ENCODE measurements around the gene CCDC47.
"Not testable (repeated sequence)": the region's sequence is repeated elsewhere in the genome, so short reads cannot be mapped to it uniquely, and the experiment has no call there.

CCDC47 gene, protein sequence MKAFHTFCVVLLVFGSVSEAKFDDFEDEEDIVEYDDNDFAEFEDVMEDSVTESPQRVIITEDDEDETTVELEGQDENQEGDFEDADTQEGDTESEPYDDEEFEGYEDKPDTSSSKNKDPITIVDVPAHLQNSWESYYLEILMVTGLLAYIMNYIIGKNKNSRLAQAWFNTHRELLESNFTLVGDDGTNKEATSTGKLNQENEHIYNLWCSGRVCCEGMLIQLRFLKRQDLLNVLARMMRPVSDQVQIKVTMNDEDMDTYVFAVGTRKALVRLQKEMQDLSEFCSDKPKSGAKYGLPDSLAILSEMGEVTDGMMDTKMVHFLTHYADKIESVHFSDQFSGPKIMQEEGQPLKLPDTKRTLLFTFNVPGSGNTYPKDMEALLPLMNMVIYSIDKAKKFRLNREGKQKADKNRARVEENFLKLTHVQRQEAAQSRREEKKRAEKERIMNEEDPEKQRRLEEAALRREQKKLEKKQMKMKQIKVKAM

DNA sequence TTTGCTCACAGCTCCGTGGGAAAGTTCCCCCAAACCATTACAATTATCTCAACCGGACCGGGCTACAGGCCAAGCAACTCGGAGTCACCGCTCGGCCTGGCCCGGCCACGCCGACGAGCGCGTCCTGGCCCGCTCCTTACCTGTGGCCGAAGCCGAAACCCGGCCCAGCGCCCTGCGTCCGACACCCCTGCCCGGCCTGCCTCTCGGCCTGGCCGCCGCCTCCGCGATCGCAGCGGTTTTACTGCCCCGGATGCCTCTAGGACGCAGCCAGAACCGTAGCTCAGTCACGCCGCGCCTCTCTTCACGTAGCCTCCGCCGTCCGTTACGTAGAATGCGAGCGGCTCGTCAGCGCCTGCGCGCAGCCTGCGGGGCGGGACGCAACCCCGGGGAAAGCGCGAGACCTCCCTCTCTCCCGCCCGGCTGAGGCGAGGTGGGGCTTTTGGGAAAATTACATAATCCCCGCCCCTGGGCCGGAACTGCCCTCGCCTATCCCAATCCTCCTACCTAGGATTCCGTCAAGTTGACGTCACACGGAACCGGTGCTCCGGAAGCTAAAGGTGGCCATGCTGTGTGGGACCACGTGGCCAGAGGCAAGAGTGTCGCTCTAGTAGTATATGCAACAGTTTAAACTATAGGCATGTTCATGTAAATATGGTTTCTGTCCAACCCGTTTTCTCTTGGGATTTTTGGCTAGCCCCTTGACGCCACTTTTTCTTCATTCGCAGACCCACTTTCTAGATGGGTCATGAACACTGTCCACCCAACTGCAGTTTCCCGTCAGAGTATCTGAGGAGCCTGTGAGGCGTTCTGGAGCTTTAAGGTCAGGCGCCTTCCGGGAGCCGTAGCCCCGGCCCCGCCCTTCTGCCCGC, at the start of gene CCDC47:
CCDC47 (minus strand) TSS at position 326 of the 869 bp plus-strand sequence. CDS start 7,422 bp downstream, outside the sequence.
- DNase-seq, result peak; percentile 99

DNA sequence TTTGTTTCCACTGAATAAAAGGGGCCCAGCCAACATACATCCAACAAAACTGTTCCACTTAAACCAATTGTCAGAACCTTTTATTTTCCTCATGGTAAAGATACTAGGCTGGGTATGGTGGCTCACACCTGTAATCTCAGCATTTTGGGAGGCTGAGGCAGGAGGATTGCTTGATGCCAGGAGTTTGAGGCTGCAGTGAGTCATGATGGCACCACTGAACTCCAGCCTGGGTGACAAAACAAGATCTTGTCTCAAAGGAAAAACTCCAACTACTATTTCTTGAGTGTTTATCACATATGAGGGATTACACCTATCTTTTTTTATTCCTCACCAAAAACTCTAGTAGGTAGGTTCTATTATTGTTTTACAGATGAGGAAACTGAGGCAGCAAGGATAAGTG, 49.1 kb upstream of the CCDC47 start:
- DNase-seq, result no peak

DNA sequence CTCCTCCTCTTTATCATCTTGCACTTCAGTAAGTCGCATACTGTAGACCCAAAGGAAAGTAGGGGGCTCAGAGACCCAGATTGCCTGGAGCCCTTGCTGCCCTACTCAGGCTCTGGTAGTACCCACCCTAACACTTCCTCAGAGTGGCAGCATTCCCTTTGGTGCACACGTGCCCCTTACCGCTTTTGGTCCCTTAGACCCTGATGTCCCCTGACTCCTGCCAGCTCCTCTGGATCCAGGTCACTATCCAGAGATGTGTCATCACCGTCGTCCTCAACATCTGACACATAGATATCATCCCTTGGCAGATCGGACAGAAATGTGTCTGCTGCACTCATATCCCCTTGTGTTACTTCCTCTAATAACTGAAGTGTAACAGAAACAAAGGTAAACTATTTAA, 48.4 kb upstream of the CCDC47 start:
- DNase-seq, result no peak

DNA sequence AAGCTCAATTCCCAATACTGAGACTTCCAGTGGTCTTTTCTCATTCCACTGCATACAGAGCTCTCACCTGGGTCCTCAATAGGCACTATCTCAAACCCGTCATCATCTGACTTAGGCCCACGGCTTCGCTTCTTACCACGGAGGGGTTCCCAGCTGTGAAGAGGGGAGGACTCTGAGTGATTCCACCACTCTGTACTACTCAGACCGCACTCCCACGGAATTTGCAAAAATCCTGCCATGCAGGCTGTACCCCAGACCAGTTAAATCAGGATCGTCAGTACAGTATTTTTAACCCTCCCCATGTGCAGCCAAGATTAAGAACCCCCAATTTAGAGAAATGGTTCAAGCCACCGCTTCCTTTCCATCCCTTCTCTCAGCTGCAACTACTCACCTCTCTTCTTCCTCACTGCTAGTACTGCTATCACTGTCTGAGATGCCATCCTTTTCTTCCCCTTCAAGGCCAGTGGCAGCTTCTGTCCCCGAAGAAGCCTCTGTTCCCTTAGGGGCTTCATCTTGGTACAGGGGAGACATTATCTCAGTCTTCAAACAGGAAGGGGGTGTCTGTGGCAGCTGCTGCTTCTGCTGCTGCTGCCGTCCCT, 47.7 kb upstream of the CCDC47 start:
- DNase-seq, result no peak

DNA sequence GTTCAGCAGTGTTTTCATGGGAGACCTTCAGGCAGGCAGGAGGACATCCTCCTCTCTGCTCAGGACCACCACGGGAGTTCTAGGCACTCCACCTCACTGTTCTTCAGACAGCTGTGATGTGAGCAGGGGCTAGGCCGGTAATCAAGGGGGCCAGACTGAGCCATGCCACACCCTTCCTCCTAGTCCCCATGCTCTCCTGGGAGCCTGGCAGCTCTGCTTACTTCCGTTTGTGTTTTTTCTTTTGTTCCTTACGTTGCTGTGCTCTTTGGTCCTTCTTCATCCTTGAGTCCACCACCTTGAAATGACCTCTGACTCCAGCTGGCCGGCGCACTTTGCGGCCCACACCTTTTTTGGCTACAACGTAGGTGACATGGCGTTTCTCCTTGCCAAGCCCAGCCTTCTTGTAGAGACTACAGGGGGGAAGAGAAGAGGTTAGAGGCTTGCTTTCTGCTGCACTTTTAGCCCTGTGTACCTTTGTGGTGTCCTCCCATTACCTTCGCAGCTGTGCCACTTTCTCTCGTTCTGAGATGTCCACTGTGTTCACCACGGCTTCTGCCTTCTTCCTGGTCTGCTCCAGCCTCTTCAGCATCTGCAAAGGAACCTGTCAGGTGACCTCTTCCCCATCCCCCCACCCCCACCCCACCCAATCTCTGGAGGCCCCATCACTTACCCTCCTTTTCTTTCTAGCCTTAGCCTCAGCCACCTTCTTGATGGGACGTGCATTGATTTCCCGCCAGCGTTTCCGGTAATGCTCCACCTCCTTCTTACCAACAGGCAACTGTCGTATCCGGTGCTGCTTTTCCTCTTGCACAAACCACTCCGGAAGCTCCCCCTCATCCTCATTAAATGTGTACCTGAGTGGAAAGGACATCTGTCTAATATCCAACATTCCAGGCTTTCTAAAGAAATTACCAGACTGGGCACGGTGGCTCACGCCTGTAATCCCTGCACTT, 46.5 kb upstream of the CCDC47 start:
- no peak for DNase-seq

DNA sequence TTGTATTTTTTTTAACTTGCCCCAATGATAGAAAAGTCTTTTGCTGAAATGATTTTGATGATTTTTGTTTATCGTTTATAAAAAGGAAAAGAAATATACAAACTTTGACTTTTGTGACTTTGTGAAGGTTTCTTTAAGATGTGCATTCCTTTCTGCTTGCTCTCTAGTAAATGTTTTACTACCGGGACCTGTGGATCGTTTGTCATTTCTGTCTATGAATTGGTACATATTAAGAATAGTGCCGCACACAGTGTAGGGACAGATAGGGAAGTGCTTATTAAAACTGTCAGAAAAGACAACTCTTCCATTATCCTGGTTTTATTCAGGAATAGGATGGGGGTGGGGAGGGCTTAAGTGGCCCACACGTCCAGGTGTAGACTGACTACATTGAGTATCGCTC, 45.7 kb upstream of the CCDC47 start:
- no peak for DNase-seq

DNA sequence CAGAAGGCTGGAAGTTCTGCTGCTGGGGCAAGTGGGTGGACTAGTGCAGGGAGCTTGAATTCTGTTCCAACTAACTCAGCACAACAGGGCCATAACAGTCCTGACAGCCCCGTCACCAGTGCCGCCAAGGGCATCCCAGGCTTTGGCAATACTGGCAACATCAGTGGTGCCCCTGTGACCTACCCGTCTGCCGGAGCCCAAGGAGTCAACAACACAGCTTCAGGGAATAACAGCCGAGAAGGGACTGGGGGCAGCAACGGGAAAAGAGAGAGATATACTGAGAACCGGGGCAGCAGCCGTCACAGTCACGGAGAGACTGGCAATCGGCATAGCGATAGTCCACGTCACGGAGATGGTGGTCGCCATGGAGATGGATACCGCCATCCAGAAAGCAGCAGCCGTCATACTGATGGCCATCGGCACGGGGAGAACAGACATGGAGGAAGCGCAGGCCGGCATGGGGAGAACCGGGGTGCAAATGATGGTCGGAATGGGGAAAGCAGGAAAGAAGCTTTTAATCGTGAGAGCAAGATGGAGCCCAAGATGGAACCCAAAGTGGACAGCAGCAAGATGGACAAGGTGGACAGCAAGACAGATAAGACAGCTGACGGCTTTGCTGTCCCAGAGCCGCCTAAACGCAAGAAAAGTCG, 44.5 kb upstream of the CCDC47 start:
- no peak for DNase-seq

DNA sequence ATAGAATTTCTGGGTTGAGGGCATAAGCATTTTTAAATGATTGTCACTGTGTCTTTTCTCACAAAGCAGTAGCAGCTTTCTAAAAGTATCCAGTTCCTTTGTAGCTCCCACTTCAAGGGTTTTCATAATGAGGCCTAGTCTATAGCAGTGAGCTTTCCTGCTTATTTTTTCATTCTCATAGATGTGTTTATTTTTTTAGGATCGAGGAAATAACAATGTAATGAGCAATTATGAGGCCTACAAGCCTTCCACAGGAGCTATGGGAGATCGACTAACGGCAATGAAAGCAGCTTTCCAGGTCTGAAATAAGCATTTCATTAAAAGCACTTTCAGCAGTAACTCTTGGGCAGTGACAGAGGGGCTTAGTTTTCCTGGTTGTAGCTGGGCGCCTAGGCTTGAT, 43.3 kb upstream of the CCDC47 start:
- DNase-seq, result no peak

DNA sequence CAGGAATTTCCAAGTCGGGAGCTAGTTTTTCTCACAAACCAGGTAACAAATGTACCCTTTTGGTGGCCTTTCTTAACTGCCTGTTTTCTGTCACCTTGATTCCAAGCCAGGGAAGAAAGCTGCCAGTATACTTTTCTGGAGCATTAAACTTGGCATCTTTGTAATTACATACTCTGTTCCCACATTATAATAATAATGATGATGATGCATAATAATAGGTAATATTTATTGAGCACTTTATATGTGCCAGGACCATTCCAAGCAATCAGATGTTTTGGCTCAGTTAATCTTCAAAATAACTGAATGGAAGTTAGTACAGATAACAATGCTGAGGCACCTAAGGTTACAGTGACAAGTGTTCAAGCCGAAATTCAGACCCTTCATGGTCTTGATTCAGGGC, 42.7 kb upstream of the CCDC47 start:
- no peak for DNase-seq

DNA sequence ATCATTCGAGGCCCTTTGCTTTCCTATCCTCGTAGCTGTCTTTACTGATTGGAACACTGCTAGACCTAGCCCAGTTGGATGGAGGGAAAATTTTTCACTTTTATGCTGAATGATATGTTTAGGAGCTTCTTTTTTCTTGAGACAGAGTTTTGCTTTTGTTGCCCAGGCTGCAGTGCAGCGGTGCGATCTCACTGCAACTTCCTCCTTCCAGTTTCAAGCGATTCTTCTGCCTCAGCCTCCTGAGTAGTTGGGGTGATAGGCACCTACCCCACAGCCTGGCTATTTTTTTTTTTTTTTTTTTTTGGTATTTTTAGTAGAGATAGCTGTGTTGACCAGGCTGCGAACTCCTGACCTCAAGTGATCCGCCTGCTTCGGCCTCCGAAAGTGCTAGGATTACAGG, 36.6 kb upstream of the CCDC47 start:
- DNase-seq, result no peak

DNA sequence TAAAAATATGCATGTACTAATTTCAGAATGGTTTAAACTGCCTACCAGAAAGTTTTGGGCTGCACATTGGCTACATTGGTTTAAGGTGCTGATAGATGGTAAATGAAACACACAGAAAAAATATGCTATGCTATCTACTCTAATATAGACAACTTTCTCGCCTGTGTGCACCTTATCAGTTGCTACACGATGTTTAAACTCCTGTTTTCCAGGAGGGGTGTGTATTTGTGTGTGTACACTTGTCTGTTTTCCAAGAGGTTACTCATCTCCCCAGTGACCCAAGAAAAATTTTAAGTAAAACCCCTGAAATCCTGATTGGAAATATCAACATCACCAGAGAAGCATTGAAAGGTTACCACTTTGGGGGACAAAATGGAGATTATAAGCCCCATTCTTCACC, 32.2 kb upstream of the CCDC47 start:
- DNase-seq, result no peak

DNA sequence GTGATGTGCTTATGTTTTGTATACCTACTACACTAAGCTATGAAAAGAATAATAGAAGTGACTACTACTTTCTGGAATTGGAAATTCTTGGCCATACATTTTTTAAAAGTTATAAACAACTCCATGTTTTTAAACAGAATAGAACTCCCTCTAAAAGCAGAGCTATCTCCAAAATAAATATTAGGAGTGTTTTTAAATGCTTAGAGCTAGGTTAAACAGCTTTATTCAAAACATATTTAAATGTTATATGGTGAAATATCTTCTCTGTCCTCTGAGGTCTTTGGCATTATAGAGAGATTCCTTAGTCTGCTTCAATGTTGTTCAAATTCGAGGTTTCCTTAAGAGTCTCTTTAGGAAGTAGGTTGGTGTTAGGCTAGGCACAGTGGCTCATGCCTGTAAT, 30.9 kb upstream of the CCDC47 start:
- DNase-seq, result no peak

DNA sequence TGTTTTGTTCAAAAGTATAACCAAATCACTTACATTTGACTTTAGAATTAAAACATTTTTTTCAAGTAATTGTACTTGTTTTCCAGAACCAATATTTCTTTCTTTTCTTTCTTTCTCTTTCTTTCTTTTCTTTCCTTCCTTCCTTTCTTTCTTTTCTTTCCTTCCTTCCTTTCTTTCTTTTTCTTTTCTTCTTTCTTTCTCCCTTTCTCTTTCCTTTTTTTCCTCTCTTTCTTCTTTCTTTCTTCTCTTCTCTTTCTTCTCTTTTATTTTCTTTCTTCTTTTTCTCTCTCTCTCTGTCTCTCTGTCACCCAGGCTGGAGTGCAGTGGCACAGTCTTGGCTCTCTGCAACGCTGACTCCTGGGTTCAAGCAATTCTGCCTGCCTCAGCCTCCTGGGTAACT, 27.4 kb upstream of the CCDC47 start:
- no peak for DNase-seq

DNA sequence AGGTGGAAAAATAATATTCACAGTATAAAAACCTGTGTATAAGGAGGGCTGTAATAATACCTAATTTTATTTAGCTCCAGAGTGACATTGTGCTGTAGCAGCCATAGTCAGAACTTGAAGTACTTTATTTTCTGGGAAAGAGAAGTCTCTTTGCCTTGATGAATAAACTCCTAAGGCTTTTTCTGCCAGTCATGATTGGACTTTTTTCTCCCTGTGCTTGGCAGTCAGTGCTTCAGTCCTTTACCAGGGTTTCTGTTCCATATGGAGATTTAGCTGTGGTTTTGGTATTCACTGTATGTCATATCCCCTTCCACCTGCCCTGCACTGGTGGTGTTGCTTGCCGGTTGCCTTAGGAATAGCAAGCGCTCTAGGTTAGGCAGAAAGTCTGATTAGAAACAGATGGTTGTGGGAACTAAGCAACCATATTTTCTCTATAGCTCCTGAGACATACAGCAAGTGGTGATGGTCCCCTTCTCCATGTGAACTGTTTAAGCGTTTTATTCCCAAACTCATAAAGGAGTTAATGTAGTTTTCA, 25.2 kb upstream of the CCDC47 start:
- no peak for DNase-seq

DNA sequence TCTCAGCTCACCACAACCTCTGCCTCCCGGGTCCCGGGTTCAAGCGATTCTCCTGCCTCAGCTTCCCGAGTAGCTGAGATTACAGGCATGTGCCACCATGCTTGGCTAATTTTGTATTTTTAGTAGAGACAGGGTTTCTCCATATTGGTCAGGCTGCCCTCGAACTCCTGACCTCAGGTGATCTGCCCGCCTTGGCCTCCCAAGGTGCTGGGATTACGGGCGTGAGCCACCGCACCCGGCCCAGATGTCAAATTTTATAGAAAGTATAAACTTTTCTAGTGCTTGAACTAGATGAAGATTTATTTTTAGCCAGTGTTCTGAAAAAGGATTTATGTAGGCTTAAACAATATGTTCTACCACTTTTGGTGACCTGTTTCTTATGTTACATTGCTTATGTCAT, 23.0 kb upstream of the CCDC47 start:
- DNase-seq, result not testable (repeated sequence)

DNA sequence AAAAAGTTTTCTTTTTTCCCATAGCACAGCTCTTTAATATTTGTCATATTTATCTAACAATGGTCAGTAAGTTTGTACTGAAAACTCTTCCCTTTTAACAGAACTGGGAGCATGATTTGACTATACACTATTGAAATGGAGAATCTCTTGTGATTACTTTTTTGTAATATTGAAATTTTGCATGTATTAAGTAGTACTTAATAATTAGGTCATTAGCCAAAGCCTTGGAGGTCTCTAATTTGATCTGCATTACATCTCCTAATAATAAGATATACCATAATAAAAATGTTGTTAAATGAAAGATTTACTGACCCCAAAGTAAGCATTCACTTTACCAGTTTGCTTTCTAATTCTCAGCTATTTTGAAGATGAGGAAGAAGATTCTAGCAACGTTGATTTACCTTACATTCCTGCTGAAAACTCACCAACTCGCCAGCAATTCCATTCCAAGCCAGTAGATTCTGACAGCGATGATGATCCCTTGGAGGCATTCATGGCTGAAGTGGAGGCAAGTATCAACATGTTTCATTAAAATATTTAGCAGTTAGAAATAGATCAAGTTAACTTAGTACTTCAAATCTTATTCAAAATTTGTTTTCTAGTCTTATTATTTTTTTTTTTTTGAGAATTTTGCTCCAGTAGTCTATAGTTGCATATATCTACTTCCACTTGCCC, 18.8 kb upstream of the CCDC47 start:
- no peak for DNase-seq

DNA sequence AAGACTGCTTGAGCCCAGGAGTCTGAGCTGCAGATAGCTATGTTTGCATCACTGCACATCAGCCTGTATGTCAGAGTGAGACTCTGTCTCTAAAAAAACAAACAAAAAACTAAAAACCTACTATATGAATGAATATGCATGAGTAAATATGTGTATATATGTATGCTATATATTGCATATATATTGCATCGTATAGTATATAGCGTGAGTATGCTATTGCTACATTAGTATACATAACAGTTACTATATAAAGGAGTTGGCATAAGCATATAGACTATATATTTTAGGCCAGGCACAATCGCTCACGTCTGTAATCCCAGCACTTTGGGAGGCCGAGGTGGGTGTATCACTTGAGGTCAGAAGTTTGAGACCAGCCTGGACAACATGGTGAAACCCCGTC, 16.7 kb upstream of the CCDC47 start:
- no peak for DNase-seq

DNA sequence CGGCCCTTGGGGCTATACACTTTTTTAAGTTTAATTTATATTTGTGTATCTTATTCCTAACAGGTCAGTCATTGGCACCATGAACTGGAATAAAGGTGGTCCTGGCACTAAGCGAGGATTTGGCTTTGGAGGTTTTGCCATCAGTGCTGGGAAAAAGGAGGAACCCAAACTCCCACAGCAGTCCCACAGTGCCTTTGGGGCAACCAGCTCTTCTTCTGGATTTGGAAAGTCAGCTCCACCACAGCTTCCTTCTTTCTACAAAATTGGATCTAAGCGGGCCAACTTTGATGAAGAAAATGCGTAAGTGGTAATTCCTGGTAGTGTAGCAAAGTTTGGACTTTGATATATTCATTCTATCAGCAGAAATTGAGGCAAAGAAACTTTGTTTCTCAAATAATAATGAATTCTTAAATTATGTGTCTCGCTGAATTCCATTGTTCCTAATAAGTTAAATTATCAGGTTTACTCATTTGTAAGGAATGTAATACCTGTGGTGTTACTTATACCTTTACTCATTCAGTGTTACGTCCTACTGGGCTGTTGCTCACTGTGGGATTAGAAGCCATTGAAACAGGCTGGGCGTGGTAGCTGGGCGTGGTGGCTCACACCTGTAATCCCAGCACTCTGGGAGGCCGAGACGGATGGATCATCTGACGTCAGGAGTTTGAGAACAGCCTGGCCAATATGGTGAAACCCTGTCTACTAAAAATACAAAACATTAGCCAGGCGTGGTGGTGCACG, 13.7 kb upstream of the CCDC47 start:
- DNase-seq, result no peak

DNA sequence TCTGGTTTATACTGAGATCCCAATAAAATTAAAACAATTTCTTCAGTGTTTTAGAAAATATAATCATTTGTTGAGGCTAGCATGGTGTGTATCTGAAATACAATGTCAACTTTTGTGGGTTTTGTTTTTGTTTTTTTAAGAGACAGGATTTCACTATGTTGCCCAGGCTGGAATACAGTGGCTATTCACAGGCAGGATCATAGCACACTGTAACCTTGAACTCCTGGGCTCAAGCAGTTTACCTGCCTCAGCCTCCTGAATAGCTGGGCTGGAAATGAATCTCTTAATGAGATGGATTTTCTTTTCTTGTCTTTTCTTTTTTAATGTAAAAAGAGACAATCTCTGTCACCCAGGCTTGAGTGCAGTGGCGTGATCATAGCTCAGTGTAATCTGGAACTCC, 12.7 kb upstream of the CCDC47 start:
- DNase-seq, result no peak

DNA sequence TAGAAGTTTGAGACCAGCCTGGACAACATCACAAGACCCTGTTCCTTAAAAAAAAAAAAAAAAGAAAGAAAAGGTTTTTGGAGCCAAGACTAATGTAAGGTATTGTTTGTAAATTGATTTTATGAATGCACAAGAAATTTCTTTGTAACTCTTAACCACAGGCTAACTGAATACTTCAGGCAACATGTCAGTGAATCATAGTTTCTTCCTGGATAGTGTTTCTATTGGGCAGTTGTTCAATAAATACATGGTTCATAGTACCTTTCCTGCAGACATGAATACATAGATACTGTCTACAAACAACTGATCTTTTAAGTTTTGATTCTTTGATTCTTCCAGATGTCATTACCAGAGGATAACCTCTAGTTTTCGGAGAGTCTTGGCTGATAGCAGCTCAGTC, 12.2 kb upstream of the CCDC47 start:
- DNase-seq, result no peak
